Measurements from ENCODE around the gene UNC93A. TPM values are rescaled to one million over a fixed set of nuclear protein-coding genes. Genes with fewer than 3 reads are reported as not detected.

Gene UNC93A
- total and polyA plus RNA-seq, 2 experiments from 2014 or later, result 38.8 to 66.6 TPM

GRCh38 chr6:167302074-167302473, 11.0 kb downstream of the UNC93A start:
- Histone ChIP-seq H4K20me1 (ENCODE audit: insufficient read depth, poor library complexity, severe bottlenecking) (no peaks in the 10 kb centered on the region), H3K27ac (no peak overlapping the region), H3K4me2 (no peak overlapping the region), H3K27me3 (no peaks in the 10 kb centered on the region), H3K4me1 (ENCODE audit: insufficient read depth) (no peaks in the 10 kb centered on the region), H3K9me2 (replicated peaks; ENCODE audit: insufficient read depth) (no peaks in the 10 kb centered on the region), H3K79me2 (no peaks in the 10 kb centered on the region), H2AFZ (no peak overlapping the region), H3K4me3 (no peak overlapping the region), H3K9me3 (ENCODE audit: low read depth) (no peaks in the 10 kb centered on the region), H3K36me3 (replicated peaks; ENCODE audit: insufficient read depth, low read depth) (no peaks in the 10 kb centered on the region)
- DNase-seq (ENCODE audit: low spot score), result no peak
- no peak for TF ChIP-seq EZH2 (IDR thresholded peaks at IDR 0.05; ENCODE audit: borderline replicate concordance)
- TF ChIP-seq EZH2phosphoT487 (IDR thresholded peaks at IDR 0.05; ENCODE audit: low read depth, severe bottlenecking, unreplicated experiment), result no peak
- TF ChIP-seq CTCF (IDR thresholded peaks at IDR 0.05; ENCODE audit: poor library complexity), result no peak
- 70% methylated on average over 9 of the region's 9 CpGs for WGBS (ENCODE audit: low lambda C conversion rate, missing lambda C conversion rate)

DNA sequence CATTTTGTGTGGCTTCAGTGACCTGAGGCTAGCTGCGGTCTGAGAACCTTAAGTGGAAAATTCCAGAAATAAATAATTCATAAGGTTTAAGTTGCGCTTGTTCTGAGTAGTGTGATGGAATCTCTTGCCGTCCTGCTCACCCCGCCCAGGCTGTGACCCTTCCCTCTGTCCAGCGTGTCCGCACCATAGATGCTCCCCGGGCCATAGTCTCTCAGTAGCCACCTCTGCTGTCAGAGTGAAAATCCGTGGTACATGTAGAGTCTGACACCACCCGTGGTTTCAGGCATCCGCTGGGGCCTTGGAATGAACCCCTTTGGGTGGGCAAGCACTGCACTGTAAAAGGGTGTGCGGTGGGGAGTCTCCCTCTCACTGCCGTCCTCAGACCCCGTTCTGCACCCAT, 11.7 kb downstream of the UNC93A start:
- WGBS (ENCODE audit: low lambda C conversion rate, missing lambda C conversion rate), result 84% methylated on average over 13 of the region's 13 CpGs
- no peaks in the 10 kb centered on the region for H4K20me1 ChIP-seq (ENCODE audit: insufficient read depth, poor library complexity, severe bottlenecking)
- H3K4me3 ChIP-seq, result no peak overlapping the region
- no peaks in the 10 kb centered on the region for H3K9me3 ChIP-seq (ENCODE audit: low read depth)
- no peak overlapping the region for H2AFZ ChIP-seq
- no peaks in the 10 kb centered on the region for H3K36me3 ChIP-seq (replicated peaks; ENCODE audit: insufficient read depth, low read depth)
- no peak for DNase-seq (ENCODE audit: low spot score)
- H3K27me3 ChIP-seq, result no peaks in the 10 kb centered on the region
- no peak for TF ChIP-seq EZH2 (IDR thresholded peaks at IDR 0.05; ENCODE audit: borderline replicate concordance)
- H3K9me2 ChIP-seq (replicated peaks; ENCODE audit: insufficient read depth), result no peaks in the 10 kb centered on the region
- H3K4me2 ChIP-seq, result no peak overlapping the region
- H3K79me2 ChIP-seq, result no peaks in the 10 kb centered on the region
- no peaks in the 10 kb centered on the region for H3K4me1 ChIP-seq (ENCODE audit: insufficient read depth)
- H3K27ac ChIP-seq, result no peak overlapping the region

- Histone ChIP-seq H4K20me1 (ENCODE audit: insufficient read depth, poor library complexity, severe bottlenecking) (no peaks in the 10 kb centered on the region), H3K36me3 (replicated peaks; ENCODE audit: insufficient read depth, low read depth) (no peaks in the 10 kb centered on the region), H3K4me3 (no peak overlapping the region), H3K4me2 (no peak overlapping the region), H3K27ac (no peak overlapping the region), H3K9me3 (ENCODE audit: low read depth) (no peaks in the 10 kb centered on the region), H3K9me2 (replicated peaks; ENCODE audit: insufficient read depth) (no peaks in the 10 kb centered on the region), H3K79me2 (no peaks in the 10 kb centered on the region), H3K27me3 (no peaks in the 10 kb centered on the region), H2AFZ (no peak overlapping the region), H3K4me1 (ENCODE audit: insufficient read depth) (no peaks in the 10 kb centered on the region)
- DNase-seq (ENCODE audit: low spot score), result no peak
- WGBS (ENCODE audit: low lambda C conversion rate, missing lambda C conversion rate), result 89% methylated on average over 22 of the region's 22 CpGs
- TF ChIP-seq EZH2 (IDR thresholded peaks at IDR 0.05; ENCODE audit: borderline replicate concordance) (no peak), CTCF (IDR thresholded peaks at IDR 0.05; ENCODE audit: poor library complexity) (no peak), EZH2phosphoT487 (IDR thresholded peaks at IDR 0.05; ENCODE audit: low read depth, severe bottlenecking, unreplicated experiment) (no peak)
Measured at GRCh38 chr6:167303675-167304625, 12.8 kb downstream of the UNC93A start.

DNA sequence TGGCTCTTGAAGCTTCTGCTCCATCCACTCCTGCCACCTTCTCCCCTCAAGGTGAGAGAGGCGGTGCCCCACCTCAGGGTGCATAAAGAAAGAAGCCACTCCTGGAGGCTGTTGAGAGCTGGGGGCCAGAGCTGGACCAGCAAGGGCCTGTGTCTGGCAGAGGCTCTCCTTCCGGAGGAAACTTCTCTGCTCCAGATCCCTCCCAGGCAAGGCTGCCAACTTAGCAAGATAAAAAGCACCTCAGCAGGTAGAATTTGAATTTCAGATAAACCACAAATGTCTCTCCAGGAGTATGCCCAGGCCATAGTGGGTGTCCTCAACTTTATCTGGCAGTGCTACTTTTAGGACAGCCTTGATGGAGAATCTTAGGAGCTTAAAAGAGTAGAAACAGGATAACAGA, 13.8 kb downstream of the UNC93A start:
- 78% methylated on average over 2 of the region's 2 CpGs for WGBS (ENCODE audit: low lambda C conversion rate, missing lambda C conversion rate)
- DNase-seq (ENCODE audit: low spot score), result no peak
- no peak overlapping the region for H3K4me2 ChIP-seq
- no peak overlapping the region for H3K4me3 ChIP-seq
- H2AFZ ChIP-seq, result no peak overlapping the region
- no peaks in the 10 kb centered on the region for H3K9me3 ChIP-seq (ENCODE audit: low read depth)
- no peaks in the 10 kb centered on the region for H3K9me2 ChIP-seq (replicated peaks; ENCODE audit: insufficient read depth)
- no peak for TF ChIP-seq EZH2 (IDR thresholded peaks at IDR 0.05; ENCODE audit: borderline replicate concordance)
- TF ChIP-seq EZH2phosphoT487 (IDR thresholded peaks at IDR 0.05; ENCODE audit: low read depth, severe bottlenecking, unreplicated experiment), result no peak
- TF ChIP-seq CTCF (IDR thresholded peaks at IDR 0.05; ENCODE audit: poor library complexity), result no peak
- H3K27ac ChIP-seq, result no peak overlapping the region
- H3K79me2 ChIP-seq, result no peaks in the 10 kb centered on the region
- H4K20me1 ChIP-seq (ENCODE audit: insufficient read depth, poor library complexity, severe bottlenecking), result no peaks in the 10 kb centered on the region
- no peaks in the 10 kb centered on the region for H3K27me3 ChIP-seq
- H3K4me1 ChIP-seq (ENCODE audit: insufficient read depth), result no peaks in the 10 kb centered on the region
- H3K36me3 ChIP-seq (replicated peaks; ENCODE audit: insufficient read depth, low read depth), result no peaks in the 10 kb centered on the region

Measured in hepatocyte (in vitro differentiated cells).